DMS153 (cell line): ENCODE data around the gene TPCN1.

ENCODE experiments used
- DNase-seq: peaks from one replicate; lab custom pipeline; 2025; lab: John Stamatoyannopoulos, UW

TPCN1 gene

DNA sequence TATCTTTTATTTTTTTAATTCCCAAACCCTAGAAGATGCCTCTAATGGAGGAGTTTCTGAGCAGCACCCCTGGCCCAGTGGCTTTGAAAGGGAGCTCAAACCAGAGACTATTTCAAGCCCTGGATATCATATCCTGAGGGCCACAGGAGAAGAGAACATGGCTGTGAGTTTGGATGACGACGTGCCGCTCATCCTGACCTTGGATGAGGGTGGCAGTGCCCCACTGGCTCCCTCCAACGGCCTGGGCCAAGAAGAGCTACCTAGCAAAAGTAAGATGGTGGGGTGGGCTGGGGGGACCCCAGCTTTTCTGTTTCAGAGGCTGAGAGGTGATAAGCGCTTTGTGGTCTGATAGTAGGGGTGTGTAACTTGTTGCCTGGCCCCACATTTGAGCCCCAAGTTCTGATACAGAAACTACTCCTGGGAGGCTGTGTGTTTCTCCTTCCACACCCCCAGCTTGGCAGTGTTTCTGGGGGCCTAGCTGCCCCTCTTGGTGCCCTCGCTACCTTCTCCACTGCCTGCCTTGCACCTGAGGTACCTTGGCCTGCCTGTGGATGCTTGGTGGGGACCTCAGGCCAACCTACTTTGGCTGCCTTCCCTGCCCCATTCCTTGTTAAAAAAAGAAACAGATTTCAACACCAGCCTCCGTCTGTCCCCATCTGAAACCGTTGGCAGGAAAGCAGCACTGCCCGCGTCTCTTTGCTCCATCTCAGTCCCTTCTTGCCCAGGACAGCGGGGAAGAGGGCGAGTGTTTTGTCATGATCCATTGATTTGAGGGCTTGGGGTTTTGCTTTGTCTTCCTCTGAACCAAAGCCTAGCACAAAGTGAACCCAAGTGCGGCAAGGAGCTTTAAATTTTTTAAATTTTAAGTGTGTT lies 5.7 kb downstream of the TPCN1 start:
- DNase-seq = no peak

- no peak for DNase-seq
Observed at GRCh38 chr12:113227686-113228391, 6.6 kb downstream of the TPCN1 start.

GRCh38 chr12:113228394-113229028 lies 7.2 kb downstream of the TPCN1 start:
- no peak for DNase-seq

DNA sequence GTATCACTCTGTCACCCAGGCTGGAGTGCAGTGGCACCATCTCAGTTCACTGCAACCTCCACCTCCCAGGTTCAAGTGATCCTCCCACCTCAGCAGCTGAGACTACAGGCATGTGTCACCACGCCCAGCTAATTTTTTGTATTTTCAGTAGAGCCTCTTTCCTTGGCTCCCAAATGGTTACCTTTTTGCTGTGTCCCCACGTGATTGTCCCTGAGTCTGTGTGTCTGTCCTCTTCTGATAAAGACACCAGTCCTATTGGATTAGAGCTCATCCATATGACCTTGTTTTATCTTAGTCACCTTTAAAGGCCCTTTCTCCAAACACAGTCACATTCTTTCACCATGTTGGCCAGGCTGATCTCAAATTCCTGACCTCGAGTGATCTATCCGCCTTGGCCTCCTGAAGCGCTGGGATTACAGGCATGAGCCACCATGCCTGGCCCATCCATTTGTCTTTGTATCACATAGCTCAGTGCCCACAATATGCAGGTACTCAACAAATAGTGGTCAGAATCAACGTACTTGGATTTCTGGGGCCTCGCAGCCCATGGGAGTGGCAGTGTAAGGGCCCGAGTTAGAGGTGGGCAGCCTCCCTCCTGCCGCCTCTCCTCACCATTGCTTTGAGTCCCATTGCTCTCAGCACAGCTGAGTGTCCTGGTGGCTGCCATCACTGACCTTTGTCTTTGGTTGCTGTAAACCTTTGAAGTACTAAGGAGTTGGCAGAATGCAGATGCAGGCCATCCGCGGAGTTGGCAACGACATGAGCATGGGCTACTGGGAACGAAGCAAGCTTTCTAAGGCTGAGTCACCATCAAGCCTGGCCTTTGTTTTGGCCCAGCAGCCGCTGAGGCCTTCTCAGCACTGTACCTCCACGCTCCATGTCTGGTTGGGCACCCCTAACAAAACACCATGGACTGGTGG lies 9.3 kb downstream of the TPCN1 start:
- no peak for DNase-seq

DNA sequence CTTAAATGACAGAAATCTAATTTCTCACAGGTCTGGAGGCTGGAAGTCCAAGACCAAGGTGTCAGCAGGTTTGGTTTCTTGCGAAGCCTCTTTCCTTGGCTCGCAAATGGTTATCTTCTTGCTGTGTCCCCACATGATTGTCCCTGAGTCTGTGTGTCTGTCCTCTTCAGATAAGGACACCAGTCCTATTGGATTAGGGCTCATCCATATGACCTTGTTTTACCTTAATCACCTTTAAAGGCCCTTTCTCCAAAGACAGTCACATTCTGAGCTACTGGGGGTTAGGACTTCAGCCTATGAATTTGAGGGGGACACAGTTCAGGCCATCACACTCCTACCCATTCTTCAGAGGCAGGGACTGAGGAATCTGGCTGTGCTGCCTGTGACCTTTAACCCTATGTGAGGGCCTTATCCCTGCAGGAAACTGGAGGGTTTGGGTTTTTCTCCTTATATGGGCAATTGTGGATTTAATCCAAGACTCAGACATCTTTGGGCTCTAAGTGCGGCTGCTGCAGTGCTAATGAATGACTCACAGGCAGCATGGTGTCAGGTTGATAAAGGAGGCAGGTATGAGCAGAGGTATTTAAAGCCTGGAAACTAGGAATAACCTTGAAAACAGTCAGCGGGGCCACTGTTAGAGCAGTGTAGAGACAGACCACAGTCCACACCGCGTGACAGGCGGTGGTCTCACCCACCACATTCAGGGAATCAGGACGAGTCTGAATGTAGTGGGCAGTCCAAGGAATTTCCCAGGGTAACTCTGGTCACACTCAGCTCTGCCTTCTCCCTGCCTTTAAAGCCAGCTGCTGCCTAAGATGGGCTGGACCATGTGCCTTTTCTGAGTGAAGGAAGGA lies 10.2 kb downstream of the TPCN1 start:
- DNase-seq = no peak

- DNase-seq = no peak
Observed at GRCh38 chr12:113232089-113232839, 11.0 kb downstream of the TPCN1 start.

DNA sequence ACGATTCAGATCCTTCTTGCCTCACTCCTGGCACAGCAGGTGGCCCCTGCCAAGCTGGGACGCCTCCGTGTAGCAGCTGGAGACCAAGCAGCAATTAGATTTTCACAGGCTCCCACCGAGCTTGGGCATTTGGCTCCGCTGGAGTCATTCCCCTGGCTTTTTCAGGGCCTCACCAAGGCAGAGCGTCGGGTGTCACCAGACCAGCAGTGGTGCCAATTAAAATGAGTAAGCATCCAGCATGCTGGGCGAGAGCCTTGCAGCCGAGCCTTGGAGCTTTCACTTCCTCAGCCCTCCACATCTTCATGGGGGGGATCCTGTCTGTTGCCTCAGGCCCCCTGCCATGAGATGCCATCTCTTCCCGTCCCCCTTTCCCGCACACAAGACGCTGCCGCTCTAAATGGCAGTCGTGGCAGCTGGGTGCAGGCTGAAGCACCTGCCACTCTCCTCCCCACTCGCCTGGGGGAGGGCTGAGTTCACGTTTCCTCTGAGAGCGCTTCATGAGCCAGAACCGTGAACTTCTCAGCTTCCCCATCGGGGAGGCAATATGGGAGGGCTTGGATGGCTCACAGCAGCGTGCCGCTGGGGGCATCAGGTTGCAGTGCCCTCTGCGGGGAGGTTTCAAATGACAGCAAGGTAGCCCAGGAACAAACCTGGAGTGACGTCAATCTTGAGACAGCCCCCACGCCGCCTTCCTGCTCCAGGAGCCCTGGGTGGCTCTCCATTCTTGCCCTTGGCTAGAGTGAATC lies 11.7 kb downstream of the TPCN1 start:
- DNase-seq = peak; percentile 88

- DNase-seq = no peak
Observed at GRCh38 chr12:113233967-113234366, 12.7 kb downstream of the TPCN1 start.

DNA sequence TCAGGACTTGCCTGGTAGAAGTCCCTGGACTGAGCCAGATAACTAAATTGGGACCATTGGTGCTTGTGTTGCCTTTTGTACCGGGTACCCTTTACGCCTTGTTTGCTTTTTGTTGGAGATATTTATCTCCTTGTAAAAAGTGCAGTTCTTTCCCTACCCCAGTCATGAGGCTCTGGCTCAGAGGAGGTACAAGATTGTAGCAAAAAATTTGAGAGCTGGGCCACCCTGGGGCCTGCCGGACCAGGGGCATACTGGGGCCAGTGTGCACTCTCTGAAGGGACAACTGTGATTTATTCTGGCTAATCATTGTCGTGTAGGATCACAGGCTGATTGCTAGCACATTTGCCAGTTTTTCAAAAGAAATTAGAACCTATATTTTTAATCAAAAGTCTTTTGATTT lies 13.2 kb downstream of the TPCN1 start:
- no peak for DNase-seq

DNA sequence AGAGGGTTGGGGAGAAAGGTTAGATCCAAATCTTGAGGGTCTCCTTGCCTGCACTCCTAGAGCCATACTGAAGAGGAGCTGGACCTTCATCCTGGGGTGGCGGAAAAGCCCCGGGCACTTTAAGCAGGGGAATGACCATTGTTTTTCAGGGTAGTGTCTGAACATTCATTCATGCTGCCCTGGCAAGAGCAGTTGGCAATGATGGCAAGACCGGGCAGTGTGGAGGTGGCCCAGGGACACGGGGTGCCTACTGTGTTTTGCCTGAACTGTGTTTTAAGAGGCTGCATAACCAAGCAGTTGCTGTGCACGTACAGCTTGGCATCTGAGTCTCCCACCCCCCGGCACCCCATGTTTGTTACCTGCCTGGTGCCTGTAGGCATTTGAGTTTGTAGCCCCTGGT lies 14.7 kb downstream of the TPCN1 start:
- DNase-seq = no peak

DNA sequence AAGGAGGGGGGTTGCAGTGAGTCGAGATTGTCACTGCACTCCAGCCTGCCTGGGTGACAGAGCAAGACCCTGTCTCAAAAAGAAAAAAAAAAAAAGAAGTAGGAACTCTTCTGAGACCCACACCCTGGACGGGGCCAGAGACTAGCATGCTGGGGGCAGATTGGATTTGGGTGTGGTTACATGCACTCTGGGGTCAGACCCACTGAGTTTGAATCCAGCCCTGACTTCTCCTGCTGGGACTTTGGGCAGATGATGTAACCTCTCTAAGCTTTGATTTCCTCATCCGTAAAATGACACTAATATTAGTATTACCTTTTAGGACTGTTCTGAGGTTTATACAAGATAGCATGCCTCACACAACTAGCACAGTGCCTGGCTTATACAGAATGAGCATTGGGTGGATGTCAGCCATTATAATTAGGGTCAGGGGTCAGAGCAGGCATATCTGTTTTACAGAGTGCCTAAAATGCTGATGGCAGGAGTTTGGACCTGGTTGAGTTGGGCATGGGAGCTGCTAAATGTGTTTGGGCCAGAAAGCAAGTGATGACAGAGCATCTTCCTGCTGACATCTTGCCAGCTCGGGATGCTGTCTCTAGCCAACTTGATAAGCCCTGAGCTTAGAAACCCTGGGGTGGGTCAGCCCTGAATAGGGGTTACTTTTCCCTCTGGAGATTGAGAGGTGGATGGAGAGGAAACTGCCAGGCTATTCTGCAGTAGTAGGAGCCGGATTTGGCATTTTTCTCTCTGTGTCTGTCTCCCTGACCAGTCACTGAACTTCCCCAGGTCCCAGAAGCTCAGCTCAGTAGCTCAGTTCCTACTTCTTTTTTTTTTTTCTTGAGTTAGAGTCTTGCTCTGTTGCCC lies 15.5 kb downstream of the TPCN1 start:
- DNase-seq = no peak

- DNase-seq = no peak
Observed at GRCh38 chr12:113237748-113238147, 16.5 kb downstream of the TPCN1 start.

DNA sequence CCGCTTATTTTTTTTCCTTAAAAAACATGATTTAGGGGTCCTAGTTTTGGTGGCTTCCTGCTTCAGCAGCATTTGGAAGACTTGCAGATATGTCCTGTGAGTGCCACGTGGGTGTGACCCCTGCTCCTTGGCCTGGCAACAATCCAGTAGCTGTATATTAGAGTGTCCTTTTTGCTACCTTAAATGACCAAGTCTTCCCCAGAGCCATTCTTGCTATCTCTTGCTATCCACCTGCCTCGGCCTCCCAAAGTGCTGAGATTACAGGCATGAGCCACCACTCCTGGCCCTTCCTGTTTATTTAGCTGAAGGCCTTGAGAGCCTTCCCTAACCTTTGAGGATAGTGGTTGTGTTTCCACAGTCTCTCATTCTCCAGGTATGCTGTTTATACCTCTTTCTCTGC lies 17.0 kb downstream of the TPCN1 start:
- no peak for DNase-seq

- no peak for DNase-seq
Observed at GRCh38 chr12:113239288-113239771, 18.1 kb downstream of the TPCN1 start.

DNA sequence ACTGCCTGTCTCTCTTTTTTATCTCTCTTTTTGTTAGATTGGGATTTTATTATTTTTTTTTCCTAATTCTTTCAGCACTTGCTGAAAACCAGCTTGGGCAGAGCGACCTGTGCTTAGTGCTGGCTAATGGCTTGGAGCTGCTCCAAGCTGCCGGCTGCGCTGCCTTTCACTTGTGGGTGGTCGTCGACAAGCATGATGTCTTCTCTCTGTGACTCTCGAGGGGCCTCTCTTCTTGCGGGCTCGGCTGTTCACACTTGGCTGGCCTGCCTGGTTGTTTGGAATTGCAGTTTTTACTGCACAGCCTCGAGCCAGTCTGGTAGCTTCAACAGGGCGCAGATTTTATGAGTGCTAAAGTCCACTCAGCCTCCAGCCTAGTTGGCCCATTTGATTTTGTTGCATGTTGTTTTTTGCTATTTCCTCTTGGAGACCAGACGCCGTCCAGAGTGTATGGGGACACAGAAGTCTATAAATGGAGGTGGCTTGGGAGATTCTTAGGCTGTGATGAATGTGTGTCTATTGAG lies 18.6 kb downstream of the TPCN1 start:
- no peak for DNase-seq

GRCh38 chr12:113240395-113240794 lies 19.1 kb downstream of the TPCN1 start:
- no peak for DNase-seq

DNA sequence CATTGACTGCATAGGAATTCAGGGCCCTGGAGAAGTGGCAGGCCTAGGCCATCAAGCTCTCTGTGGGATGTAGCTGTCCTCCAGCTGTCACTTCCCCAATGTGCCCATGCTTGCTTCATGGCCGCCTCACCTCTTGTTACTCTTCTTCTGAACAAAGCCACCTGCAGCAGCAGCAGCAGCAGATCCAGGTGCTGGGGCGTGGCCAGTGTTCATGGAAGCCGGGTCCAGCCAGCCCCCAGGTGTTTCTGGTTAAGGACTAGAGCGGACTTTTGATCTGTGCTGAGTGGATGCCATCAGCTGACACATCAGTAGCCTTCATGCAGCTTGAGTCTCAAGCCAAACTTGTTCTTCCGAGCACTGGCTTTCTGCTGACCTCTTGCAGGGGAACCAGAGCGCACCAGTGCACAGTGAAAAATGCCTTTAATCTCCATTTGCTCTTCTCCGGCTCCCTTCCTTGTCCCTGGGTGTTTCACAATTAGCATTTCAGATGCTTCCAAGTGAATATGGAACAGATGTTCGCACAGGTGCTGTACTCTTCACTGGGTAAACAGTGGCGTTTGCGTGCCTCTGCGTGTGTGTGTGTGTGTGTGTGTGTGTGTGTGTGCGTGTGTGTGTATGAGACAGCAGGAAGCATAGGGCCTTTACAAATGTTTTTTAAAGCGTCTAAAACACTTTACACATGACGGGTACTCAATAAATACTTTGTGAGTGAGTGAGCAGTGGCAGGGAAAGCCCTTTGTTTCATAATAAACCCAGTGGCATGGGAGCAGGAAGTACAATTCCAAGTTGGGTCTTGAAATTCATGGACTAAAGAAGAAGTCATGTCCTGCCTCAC lies 20.1 kb downstream of the TPCN1 start:
- peak; percentile 88 for DNase-seq
